ENCODE data around the gene P2RX3.

- no peak for TF ChIP-seq CTCF (conservative IDR thresholded peaks at IDR 0.05)
- TF ChIP-seq EZH2 (IDR thresholded peaks at IDR 0.05; ENCODE audit: low read depth): no peak
Observed at GRCh38 chr11:57341250-57341808, 3.2 kb downstream of the P2RX3 start.

Measured in PC-9 (cell line).